HepG2 (cell line): ENCODE results near the gene RSPH4A. TPM values are rescaled to one million over a fixed set of nuclear protein-coding genes. Genes with fewer than 3 reads are reported as not detected.

Experiments
- CENPX ChIP-seq: sonication (generic); formaldehyde crosslinking; IDR thresholded peaks from 2 replicates; pipeline ENCODE4 v1.9.0; 2021; ENCODE audit warnings: mild to moderate bottlenecking, missing genetic modification reagents, moderate library complexity
- GATAD1 ChIP-seq: IDR thresholded peaks from 2 replicates; pipeline ENCODE4 v1.6.1; 2016; ENCODE audit warnings: missing genetic modification reagents, missing compliant biosample characterization
- PCBP2 ChIP-seq: fragments of 200-400 bp; formaldehyde crosslinking; optimal IDR thresholded peaks from 2 replicates; pipeline ENCODE3; 2018; ENCODE audit warnings: low read length, low read depth; ENCODE audit not compliant: poor library complexity, severe bottlenecking
- PHF8 ChIP-seq: sonication (generic); formaldehyde crosslinking; IDR thresholded peaks from 2 replicates; pipeline ENCODE4 v1.5.0; 2020; ENCODE audit warnings: missing genetic modification reagents
- ZNF256 ChIP-seq: sonication (generic); formaldehyde crosslinking; conservative IDR thresholded peaks from 2 replicates; pipeline ENCODE4 v1.4.0; 2020; ENCODE audit warnings: missing genetic modification reagents
- ZNF33B ChIP-seq: sonication (generic); formaldehyde crosslinking; IDR thresholded peaks from 2 replicates; pipeline ENCODE4 v1.5.1; 2020; ENCODE audit warnings: mild to moderate bottlenecking, missing genetic modification reagents
- ZNF350 ChIP-seq: sonication (generic); formaldehyde crosslinking; IDR thresholded peaks from 2 replicates; pipeline ENCODE4 v1.4.0; 2020; ENCODE audit warnings: mild to moderate bottlenecking, low read depth, missing genetic modification reagents, borderline replicate concordance
- ZNF468 ChIP-seq: sonication (generic); formaldehyde crosslinking; IDR thresholded peaks from 2 replicates; pipeline ENCODE4 v1.8.0; 2022; ENCODE audit warnings: mild to moderate bottlenecking, moderate library complexity, missing genetic modification reagents
- ZNF7 ChIP-seq: IDR thresholded peaks from 2 replicates; pipeline ENCODE4 v1.6.1; 2016; ENCODE audit warnings: missing biosample characterization, missing genetic modification reagents
- polyA plus RNA-seq, 8 experiments: library from polyadenylated mRNA; depleted of rRNA in 3 of 8; stranded (reverse) in 7 of 8; unstranded in 1 of 8; fragments of >200 nt; fragmentation: Illumina TruSeq in 4 of 8; extraction: Trizol in 4 of 8; gene quantifications; 2 replicates each; pipeline versions ENCODE4 v1.2.1 to v1.2.3, GENCODE V29; 2011 to 2016; ENCODE audit warnings: low read depth in 4 of 8, missing spikeins in 1 of 8, mixed read lengths in 1 of 8; ENCODE audit not compliant: insufficient read depth in 1 of 8
- total RNA-seq, 5 experiments: library from RNA; depleted of rRNA; stranded (reverse); fragments of >200 nt; fragmentation: Illumina TruSeq; extraction: Trizol; gene quantifications; 2 replicates each; pipeline ENCODE4 v1.2.3, GENCODE V29; 2016; ENCODE audit warnings: low read depth in 1 of 5
- TF ChIP-seq, protein P1 (sequence below): sonication (generic); formaldehyde crosslinking; IDR thresholded peaks from 2 replicates; pipeline ENCODE4 v1.9.0; 2021; ENCODE audit warnings: missing genetic modification reagents, borderline replicate concordance
- TF ChIP-seq, protein P2 (sequence below): sonication (generic); formaldehyde crosslinking; IDR thresholded peaks from 2 replicates; pipeline ENCODE4 v1.5.1; 2020; ENCODE audit warnings: missing genetic modification reagents, mild to moderate bottlenecking, borderline replicate concordance
- TF ChIP-seq, protein P3 (sequence below), 2 experiments: sonication (generic) in 1 of 2; formaldehyde crosslinking in 1 of 2; IDR thresholded peaks; 2 replicates each; pipeline versions ENCODE4 v1.6.1 to v1.9.0; 2014 to 2022; ENCODE audit warnings: antibody characterized with exemption in 1 of 2, borderline replicate concordance in 1 of 2, inconsistent platforms in 1 of 2, low read depth in 1 of 2, missing genetic modification reagents in 1 of 2
- TF ChIP-seq, protein P4 (sequence below): sonication (generic); formaldehyde crosslinking; IDR thresholded peaks from 2 replicates; pipeline ENCODE4 v1.4.0; 2020; ENCODE audit warnings: missing genetic modification reagents
- TF ChIP-seq, protein P5 (sequence below): sonication (generic); formaldehyde crosslinking; IDR thresholded peaks from 2 replicates; pipeline ENCODE4 v1.4.0; 2020; ENCODE audit warnings: missing genetic modification reagents

Gene RSPH4A
- total and polyA plus RNA-seq, 2 of the 13 experiments (the other 11 are each of a cell fraction or from before 2014, with no cell fraction given) = 0.24 to 0.40 TPM

DNA sequence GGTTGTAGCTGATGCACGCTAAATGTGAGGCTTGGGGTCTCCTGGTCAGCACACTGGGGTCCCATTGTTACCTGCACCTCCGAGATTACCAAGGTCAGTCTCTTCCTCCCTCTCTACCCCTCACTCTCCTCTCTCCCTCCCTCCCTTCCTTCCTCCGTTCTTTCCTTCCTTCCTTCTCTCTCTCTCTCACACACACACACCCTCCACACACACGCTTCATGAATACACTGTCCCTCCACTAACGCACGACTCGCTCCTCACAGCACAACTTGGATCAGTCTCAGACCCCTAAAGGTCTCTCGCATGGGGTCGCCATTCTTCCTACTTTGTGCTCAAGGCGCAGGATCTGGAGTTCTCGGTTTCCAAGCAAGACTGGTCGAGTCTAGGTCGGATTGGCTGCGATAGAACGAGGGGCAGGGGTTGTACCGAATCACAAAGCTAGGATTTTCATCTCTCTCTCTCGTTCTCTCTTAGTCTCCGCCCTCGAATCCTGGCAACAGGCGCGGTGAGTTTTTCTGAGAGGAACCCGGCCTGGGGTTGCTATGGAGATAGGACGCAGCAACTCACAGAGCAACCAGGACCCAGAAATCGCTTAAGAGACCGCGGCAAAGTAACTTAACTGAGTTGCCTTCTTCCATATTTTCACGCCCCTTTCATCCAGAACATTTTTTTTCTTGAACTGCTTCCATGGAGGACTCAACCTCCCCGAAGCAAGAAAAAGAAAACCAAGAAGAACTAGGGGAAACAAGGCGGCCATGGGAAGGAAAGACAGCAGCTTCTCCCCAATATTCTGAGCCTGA, at the start of gene RSPH4A (continued):
- TF ChIP-seq, protein P1, sequence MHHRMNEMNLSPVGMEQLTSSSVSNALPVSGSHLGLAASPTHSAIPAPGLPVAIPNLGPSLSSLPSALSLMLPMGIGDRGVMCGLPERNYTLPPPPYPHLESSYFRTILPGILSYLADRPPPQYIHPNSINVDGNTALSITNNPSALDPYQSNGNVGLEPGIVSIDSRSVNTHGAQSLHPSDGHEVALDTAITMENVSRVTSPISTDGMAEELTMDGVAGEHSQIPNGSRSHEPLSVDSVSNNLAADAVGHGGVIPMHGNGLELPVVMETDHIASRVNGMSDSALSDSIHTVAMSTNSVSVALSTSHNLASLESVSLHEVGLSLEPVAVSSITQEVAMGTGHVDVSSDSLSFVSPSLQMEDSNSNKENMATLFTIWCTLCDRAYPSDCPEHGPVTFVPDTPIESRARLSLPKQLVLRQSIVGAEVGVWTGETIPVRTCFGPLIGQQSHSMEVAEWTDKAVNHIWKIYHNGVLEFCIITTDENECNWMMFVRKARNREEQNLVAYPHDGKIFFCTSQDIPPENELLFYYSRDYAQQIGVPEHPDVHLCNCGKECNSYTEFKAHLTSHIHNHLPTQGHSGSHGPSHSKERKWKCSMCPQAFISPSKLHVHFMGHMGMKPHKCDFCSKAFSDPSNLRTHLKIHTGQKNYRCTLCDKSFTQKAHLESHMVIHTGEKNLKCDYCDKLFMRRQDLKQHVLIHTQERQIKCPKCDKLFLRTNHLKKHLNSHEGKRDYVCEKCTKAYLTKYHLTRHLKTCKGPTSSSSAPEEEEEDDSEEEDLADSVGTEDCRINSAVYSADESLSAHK (CRISPR knock-in tag) = no peak
- TF ChIP-seq ZNF468 (CRISPR knock-in tag) (no peak), ZNF350 (CRISPR knock-in tag) (no peak), PHF8 (CRISPR knock-in tag) (0 out of 2 replicates have a peak, but pooled peaks have one; percentile 32), CENPX (no peak), ZNF7 (no peak), ZNF33B (CRISPR knock-in tag) (no peak), GATAD1 (CRISPR knock-in tag) (no peak), ZNF256 (CRISPR knock-in tag) (no peak), PCBP2 (no peak)
- TF ChIP-seq, protein P2, sequence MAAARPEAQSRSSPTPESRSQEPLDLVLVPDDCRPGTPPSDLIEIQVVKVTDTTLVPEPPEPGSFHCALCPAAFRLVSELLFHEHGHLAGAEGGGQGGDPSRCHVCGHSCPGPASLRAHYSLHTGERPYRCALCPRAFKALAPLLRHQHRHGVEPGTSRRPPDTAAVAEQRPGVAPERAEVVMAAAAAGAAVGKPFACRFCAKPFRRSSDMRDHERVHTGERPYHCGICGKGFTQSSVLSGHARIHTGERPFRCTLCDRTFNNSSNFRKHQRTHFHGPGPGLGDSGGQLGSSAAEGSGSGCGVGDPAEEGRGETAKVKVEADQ (CRISPR knock-in tag) = no peak
- TF ChIP-seq, protein P3, sequence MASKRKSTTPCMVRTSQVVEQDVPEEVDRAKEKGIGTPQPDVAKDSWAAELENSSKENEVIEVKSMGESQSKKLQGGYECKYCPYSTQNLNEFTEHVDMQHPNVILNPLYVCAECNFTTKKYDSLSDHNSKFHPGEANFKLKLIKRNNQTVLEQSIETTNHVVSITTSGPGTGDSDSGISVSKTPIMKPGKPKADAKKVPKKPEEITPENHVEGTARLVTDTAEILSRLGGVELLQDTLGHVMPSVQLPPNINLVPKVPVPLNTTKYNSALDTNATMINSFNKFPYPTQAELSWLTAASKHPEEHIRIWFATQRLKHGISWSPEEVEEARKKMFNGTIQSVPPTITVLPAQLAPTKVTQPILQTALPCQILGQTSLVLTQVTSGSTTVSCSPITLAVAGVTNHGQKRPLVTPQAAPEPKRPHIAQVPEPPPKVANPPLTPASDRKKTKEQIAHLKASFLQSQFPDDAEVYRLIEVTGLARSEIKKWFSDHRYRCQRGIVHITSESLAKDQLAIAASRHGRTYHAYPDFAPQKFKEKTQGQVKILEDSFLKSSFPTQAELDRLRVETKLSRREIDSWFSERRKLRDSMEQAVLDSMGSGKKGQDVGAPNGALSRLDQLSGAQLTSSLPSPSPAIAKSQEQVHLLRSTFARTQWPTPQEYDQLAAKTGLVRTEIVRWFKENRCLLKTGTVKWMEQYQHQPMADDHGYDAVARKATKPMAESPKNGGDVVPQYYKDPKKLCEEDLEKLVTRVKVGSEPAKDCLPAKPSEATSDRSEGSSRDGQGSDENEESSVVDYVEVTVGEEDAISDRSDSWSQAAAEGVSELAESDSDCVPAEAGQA (IDR thresholded peaks at IDR 0.05; ENCODE audit: low read depth) = no peak
- TF ChIP-seq, protein P3 (CRISPR knock-in tag; IDR thresholded peaks at IDR 0.05; ENCODE audit: borderline replicate concordance) = no peak
- TF ChIP-seq, protein P4, sequence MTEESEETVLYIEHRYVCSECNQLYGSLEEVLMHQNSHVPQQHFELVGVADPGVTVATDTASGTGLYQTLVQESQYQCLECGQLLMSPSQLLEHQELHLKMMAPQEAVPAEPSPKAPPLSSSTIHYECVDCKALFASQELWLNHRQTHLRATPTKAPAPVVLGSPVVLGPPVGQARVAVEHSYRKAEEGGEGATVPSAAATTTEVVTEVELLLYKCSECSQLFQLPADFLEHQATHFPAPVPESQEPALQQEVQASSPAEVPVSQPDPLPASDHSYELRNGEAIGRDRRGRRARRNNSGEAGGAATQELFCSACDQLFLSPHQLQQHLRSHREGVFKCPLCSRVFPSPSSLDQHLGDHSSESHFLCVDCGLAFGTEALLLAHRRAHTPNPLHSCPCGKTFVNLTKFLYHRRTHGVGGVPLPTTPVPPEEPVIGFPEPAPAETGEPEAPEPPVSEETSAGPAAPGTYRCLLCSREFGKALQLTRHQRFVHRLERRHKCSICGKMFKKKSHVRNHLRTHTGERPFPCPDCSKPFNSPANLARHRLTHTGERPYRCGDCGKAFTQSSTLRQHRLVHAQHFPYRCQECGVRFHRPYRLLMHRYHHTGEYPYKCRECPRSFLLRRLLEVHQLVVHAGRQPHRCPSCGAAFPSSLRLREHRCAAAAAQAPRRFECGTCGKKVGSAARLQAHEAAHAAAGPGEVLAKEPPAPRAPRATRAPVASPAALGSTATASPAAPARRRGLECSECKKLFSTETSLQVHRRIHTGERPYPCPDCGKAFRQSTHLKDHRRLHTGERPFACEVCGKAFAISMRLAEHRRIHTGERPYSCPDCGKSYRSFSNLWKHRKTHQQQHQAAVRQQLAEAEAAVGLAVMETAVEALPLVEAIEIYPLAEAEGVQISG = 0 out of 2 replicates have a peak, but pooled peaks have one; percentile 17
- TF ChIP-seq, protein P5, sequence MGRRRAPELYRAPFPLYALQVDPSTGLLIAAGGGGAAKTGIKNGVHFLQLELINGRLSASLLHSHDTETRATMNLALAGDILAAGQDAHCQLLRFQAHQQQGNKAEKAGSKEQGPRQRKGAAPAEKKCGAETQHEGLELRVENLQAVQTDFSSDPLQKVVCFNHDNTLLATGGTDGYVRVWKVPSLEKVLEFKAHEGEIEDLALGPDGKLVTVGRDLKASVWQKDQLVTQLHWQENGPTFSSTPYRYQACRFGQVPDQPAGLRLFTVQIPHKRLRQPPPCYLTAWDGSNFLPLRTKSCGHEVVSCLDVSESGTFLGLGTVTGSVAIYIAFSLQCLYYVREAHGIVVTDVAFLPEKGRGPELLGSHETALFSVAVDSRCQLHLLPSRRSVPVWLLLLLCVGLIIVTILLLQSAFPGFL (CRISPR knock-in tag) = no peak
